WERI-Rb-1 (cell line): ENCODE data around the gene ACR.

Experiments used
- DNase-seq: peaks from one replicate; pipeline ENCODE4 v3.0.0-alpha.2; 2020
- H3K27ac ChIP-seq: fragments of 250-450 bp; sonication (Bioruptor Pico); 2 replicates; pipeline ENCODE4 v1.5.1; 2020; ENCODE audit warnings: mild to moderate bottlenecking, moderate library complexity
- H3K27me3 ChIP-seq: fragments of 250-450 bp; sonication (Bioruptor Pico); 2 replicates; pipeline ENCODE4 v1.5.1; 2021; ENCODE audit warnings: mild to moderate bottlenecking, low read depth, moderate library complexity; ENCODE audit not compliant: insufficient read depth, severe bottlenecking
- H3K36me3 ChIP-seq: fragments of 250-450 bp; sonication (Bioruptor Pico); 2 replicates; pipeline ENCODE4 v1.5.1; 2020; ENCODE audit warnings: mild to moderate bottlenecking, moderate library complexity
- H3K4me3 ChIP-seq: 2 replicates; pipeline ENCODE4 v1.5.1; 2011; ENCODE audit warnings: low read depth, mild to moderate bottlenecking, control low read depth, low read length
- H3K9me3 ChIP-seq: fragments of 250-450 bp; sonication (Bioruptor Pico); 2 replicates; pipeline ENCODE4 v1.5.1; 2021; ENCODE audit warnings: mild to moderate bottlenecking, moderate library complexity; ENCODE audit not compliant: severe bottlenecking
- TF ChIP-seq, protein P1 (sequence below): IDR thresholded peaks from 2 replicates; pipeline ENCODE4 v1.5.1; 2011; ENCODE audit warnings: low read depth, mild to moderate bottlenecking, control low read depth, inconsistent platforms, low read length

The ACR gene

DNA sequence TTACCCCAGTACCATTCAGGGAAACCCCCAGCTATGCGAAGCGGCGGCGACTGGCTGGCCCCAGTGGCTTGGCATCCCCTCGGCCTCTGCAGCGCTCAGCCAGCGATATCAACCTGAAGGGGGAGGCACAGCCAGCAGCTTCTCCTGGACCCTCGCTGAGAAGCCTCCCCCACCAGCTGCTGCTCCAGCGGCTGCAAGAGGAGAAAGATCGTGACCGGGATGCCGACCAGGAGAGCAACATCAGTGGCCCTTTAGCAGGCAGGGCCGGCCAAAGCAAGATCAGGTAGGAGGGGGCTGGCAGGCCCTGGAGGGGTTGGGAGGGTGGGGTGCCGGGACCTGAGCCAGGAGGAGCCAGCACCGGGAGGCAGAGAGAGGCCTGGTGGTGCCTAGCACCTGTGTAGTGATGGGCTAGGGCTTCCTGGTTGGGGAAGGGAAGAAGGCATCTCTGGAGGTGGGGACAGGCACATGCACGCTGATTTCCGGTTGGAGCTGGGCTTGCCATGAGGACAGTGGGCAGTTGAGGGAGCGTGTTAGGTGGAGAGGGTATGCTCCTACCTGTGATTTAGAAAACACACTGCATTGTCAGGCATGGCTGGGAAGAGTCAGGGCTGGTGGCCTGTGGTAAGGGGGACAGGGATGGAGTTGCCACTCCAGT is 43.1 kb upstream of the ACR start:
- Histone ChIP-seq H3K4me3 (no peak overlapping the region), H3K27me3 (no peaks in the 10 kb centered on the region), H3K36me3 (no peaks in the 10 kb centered on the region), H3K9me3 (no peaks in the 10 kb centered on the region), H3K27ac (no peak overlapping the region)
- TF ChIP-seq, protein P1, sequence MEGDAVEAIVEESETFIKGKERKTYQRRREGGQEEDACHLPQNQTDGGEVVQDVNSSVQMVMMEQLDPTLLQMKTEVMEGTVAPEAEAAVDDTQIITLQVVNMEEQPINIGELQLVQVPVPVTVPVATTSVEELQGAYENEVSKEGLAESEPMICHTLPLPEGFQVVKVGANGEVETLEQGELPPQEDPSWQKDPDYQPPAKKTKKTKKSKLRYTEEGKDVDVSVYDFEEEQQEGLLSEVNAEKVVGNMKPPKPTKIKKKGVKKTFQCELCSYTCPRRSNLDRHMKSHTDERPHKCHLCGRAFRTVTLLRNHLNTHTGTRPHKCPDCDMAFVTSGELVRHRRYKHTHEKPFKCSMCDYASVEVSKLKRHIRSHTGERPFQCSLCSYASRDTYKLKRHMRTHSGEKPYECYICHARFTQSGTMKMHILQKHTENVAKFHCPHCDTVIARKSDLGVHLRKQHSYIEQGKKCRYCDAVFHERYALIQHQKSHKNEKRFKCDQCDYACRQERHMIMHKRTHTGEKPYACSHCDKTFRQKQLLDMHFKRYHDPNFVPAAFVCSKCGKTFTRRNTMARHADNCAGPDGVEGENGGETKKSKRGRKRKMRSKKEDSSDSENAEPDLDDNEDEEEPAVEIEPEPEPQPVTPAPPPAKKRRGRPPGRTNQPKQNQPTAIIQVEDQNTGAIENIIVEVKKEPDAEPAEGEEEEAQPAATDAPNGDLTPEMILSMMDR: no peak
- DNase-seq: no peak

DNA sequence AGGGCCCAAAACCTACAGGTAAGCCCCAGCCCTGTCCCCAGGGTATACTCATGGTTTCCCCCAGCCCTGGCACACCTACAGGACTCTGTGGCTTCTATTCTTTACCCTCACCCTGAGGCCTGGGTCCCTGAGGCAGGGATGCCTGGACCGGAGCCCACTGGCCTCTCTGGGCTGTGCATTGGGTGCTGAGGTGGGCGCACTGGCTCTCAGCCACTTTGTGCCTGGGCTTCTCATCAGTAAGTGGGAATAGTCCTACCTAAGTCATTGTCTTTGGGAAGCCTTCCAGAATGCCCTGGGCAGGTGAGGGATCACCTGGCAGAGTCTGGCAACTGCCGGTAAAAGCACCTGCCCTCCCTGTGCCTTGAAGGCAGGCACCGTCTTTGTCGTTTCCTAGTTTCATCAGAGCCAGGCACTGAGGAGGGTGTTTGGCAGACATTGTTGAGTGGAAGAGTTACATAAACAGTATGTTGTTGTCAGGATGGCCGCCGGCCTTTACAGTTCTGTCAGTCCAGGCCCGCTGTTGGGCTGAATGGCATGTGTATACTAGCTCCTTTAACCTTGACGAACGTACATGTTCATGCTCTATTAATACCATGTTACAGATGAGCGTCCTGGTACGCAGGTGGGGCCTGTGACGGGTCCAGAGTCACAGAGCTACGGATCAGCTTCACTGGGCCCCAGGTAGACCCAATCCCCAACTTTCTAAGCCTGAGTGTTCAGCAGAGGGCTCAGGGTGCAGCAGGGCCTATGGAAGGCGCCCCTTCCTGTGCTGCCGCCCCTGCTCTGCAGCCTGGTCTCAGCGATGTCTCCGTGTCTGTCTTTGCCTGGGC is 42.4 kb upstream of the ACR start:
- Histone ChIP-seq H3K27me3 (no peaks in the 10 kb centered on the region), H3K9me3 (no peaks in the 10 kb centered on the region), H3K36me3 (no peaks in the 10 kb centered on the region; the same call in 1 of the 2 replicates), H3K4me3 (no peak overlapping the region), H3K27ac (no peak overlapping the region)
- TF ChIP-seq, protein P1: no peak
- no peak for DNase-seq

DNA sequence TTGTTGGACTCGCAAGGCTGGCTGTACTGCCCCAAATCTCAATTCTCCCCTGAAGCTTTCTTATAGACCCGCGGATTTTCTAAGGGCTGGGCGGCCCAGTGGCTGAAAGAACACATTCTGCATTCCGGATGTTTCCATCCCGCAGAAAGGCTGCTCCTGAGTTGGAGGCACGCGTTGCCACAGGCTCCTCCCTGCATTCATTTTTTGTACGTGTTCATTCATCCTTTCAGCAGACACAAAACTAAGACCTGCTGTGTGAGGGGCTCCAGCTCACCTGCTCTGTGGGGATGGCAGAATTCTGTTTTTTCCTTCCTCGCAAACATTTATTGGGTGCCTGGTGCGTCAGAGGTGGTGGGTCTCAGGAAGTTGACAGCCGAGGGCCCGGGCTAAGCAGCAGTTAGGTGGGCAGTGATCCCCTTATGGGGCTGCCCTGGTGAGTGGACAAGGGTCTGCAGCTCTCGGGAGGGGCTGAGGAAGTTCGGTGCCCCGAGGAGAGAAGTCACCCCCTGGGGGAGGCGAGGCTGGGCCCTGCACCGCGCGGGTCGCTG is 41.7 kb upstream of the ACR start:
- H3K36me3 ChIP-seq: no peaks in the 10 kb centered on the region; the same call in 1 of the 2 replicates
- H3K4me3 ChIP-seq: no peak overlapping the region
- H3K9me3 ChIP-seq: no peaks in the 10 kb centered on the region
- TF ChIP-seq, protein P1: no peak
- H3K27me3 ChIP-seq: no peaks in the 10 kb centered on the region
- no peak overlapping the region for H3K27ac ChIP-seq
- DNase-seq: no peak

DNA sequence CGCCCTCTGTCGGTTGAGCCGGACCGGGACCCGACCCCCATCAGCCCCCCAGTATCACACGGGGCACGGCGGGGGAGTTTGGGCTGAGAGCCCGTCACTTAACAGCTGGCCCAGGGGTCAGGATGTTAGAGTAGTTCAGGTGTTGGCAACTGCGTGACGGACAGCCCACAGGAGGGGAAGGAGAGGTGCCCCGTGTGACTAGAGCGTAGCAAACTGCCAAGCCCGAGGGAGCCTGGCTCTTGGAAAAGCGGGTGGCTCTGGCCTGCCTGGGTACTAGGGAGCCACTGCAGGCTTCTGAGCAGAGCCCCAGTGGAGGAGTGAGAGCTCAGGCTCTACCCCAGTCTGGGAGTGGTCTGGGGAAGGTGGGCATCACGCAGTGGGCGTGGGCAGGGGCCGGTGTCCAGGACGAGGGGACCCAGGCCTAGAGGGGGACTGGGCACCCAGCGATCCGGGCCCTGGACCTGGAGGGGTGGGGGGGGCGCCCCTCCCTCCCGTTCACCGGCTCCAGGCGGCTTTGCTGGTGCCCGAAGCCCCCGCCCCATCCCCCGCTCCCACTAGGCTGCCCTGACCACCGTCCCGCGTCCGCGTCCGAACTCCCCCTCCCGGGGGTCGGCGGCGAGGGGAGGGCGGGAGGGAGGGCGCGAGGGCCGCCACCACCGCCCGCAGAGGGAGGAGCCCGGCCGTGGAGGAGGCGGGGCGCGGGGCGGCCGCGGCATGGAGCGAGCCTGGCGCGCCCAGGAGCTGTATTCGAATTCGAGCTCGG is 41.0 kb upstream of the ACR start:
- no peak overlapping the region for H3K27ac ChIP-seq
- DNase-seq: peak; percentile 22
- no peaks in the 10 kb centered on the region for H3K27me3 ChIP-seq
- TF ChIP-seq, protein P1: no peak
- no peaks in the 10 kb centered on the region for H3K9me3 ChIP-seq
- H3K4me3 ChIP-seq: peak overlapping the region; percentile 49
- no peaks in the 10 kb centered on the region; the same call in 1 of the 2 replicates for H3K36me3 ChIP-seq

DNA sequence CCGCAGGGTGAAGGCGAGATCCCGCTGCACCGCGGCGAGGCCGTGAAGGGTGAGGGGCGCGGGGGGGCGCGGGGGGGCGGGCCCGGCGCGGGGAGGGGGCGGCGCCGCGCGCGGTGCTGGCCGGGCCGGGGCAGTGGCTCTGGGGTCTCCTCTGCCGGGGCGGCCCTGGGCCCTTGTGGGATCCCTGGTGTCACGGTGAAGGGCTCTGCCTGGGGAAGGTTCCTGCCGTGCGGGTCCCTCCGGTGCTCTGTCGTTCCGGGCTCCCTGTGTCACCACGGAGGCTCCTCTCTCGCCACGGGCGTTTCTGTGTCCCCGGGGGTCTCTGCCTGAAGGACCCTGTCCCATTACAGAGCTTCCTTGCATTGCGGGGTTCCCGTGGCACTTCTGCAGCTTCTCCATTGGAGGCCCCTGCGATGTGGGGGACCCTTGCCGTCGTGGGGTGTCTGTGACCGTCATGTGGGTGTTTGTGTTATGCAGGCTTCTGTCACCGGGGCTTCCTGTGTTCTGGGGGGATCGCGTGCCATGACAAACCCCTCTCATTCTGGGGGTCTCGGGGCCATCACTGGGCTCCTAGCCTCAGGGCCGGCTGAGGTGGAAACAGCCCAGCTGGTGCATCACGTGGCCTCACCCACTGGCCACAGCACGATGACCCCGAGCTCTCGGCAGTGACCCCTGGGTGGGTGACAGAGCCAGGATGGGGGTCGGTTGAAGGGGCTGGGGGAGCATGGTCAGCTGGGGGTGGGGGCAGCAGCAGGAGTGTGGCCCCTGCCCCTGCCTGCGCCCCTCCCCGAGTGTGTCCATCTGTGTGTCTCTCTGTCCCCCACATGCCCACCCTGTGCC is 40.1 kb upstream of the ACR start:
- Histone ChIP-seq H3K27ac (no peak overlapping the region), H3K4me3 (peak overlapping the region; percentile 49), H3K27me3 (no peaks in the 10 kb centered on the region), H3K36me3 (no peaks in the 10 kb centered on the region; the same call in 1 of the 2 replicates), H3K9me3 (no peaks in the 10 kb centered on the region)
- TF ChIP-seq, protein P1: no peak
- DNase-seq: no peak
